IMR-90 (cell line): ENCODE data around the gene CENPX. TPM values are rescaled to one million over a fixed set of nuclear protein-coding genes. Genes with fewer than 3 reads are reported as not detected.

Experiments used
- ATAC-seq: fragments of 200-7000 bp; cut with Tn5 transposase; 2 replicates; pipeline ENCODE4 v1.9.1; 2020; ENCODE audit warnings: low read depth, mild to moderate bottlenecking, moderate library complexity
- BruUV-seq: library from RNA; stranded (reverse); fragments of 400-500 nt; replicated peaks from 2 replicates; lab custom pipeline; 2021; lab: Mats Ljungman, UMichigan
- CTCF ChIA-PET: fragments of 300-600 bp; formaldehyde crosslinking; extraction: SDS; loops from one replicate; lab custom pipeline; 2021; ENCODE audit warnings: antibody characterized with exemption; lab: Yijun Ruan, JAX
- POLR2A ChIA-PET: fragments of 300-600 bp; sonication (Branson Sonifier 250); formaldehyde crosslinking; loops from one replicate; lab custom pipeline; 2022; ENCODE audit warnings: antibody characterized with exemption; ENCODE audit not compliant: unreplicated experiment; lab: Charles Lee
- DNase-seq: peaks from one replicate; pipeline ENCODE4 v3.0.0; 2013
- H2AFZ ChIP-seq: replicated peaks from 2 replicates; pipeline ENCODE3; 2013; ENCODE audit warnings: low read length, mild to moderate bottlenecking; ENCODE audit not compliant: poor library complexity
- H2AK5ac ChIP-seq: 2 replicates; pipeline ENCODE4 v1.6.1; 2013; ENCODE audit warnings: low read depth, low read length, inconsistent platforms
- H2AK9ac ChIP-seq: replicated peaks from 2 replicates; pipeline ENCODE3; 2013; ENCODE audit warnings: mild to moderate bottlenecking, low read depth, low read length, moderate library complexity; ENCODE audit not compliant: poor library complexity
- H2BK120ac ChIP-seq: 2 replicates; pipeline ENCODE4 v1.6.1; 2013; ENCODE audit warnings: low read depth, low read length, inconsistent platforms
- H2BK15ac ChIP-seq: 3 replicates; pipeline ENCODE4 v1.6.1; 2013; ENCODE audit warnings: low read depth, low read length, inconsistent platforms
- H2BK20ac ChIP-seq: 2 replicates; pipeline ENCODE4 v1.6.1; 2013; ENCODE audit warnings: low read depth, mild to moderate bottlenecking, inconsistent platforms, low read length, moderate library complexity
- H2BK5ac ChIP-seq: 2 replicates; pipeline ENCODE4 v1.6.1; 2013; ENCODE audit warnings: mild to moderate bottlenecking, low read depth, low read length, inconsistent platforms; ENCODE audit not compliant: poor library complexity, severe bottlenecking
- H3K14ac ChIP-seq: replicated peaks from 2 replicates; pipeline ENCODE4 v1.6.1; 2013; ENCODE audit warnings: low read depth, low read length, inconsistent platforms
- H3K18ac ChIP-seq: 2 replicates; pipeline ENCODE4 v1.6.1; 2013; ENCODE audit warnings: low read depth, low read length, control low read depth
- H3K23ac ChIP-seq: 2 replicates; pipeline ENCODE4 v1.6.1; 2013; ENCODE audit warnings: low read depth, low read length, inconsistent platforms
- H3K27ac ChIP-seq: 2 replicates; pipeline ENCODE4 v1.5.1; 2013; ENCODE audit warnings: mild to moderate bottlenecking, control low read depth, low read length; ENCODE audit not compliant: insufficient read depth
- H3K27me3 ChIP-seq: 2 replicates; pipeline ENCODE4 v1.6.1; 2013; ENCODE audit warnings: low read length; ENCODE audit not compliant: control insufficient read depth, insufficient read depth
- H3K36me3 ChIP-seq: 2 replicates; pipeline ENCODE4 v1.6.1; 2013; ENCODE audit warnings: low read length, mixed read lengths; ENCODE audit not compliant: control insufficient read depth, insufficient read depth
- H3K4ac ChIP-seq: 2 replicates; pipeline ENCODE4 v1.6.1; 2013; ENCODE audit warnings: low read depth, low read length, inconsistent platforms
- H3K4me1 ChIP-seq: 2 replicates; pipeline ENCODE4 v1.6.1; 2013; ENCODE audit warnings: low read length, mixed read lengths; ENCODE audit not compliant: control insufficient read depth, insufficient read depth
- H3K4me2 ChIP-seq: 2 replicates; pipeline ENCODE4 v1.6.1; 2013; ENCODE audit warnings: low read depth, mild to moderate bottlenecking, control low read depth, low read length, moderate library complexity
- H3K4me3 ChIP-seq: 2 replicates; pipeline ENCODE4 v1.5.1; 2013; ENCODE audit warnings: low read depth, mild to moderate bottlenecking, control low read depth, low read length, moderate library complexity; ENCODE audit not compliant: insufficient read depth
- H3K56ac ChIP-seq: 2 replicates; pipeline ENCODE4 v1.6.1; 2013; ENCODE audit warnings: low read length, inconsistent platforms; ENCODE audit not compliant: insufficient read depth; ENCODE audit errors: extremely low read depth
- H3K79me1 ChIP-seq, 2 experiments: 2 replicates each; pipeline ENCODE4 v1.6.1; 2013; ENCODE audit warnings: low read length in 2 of 2, inconsistent platforms in 1 of 2, low read depth in 1 of 2
- H3K9ac ChIP-seq: 2 replicates; pipeline ENCODE4 v1.6.1; 2013; ENCODE audit warnings: low read depth, low read length, control low read depth
- H3K9me1 ChIP-seq: 2 replicates; pipeline ENCODE4 v1.6.1; 2013; ENCODE audit warnings: low read length, inconsistent platforms; ENCODE audit not compliant: insufficient read depth
- H3K9me3 ChIP-seq: 2 replicates; pipeline ENCODE4 v1.6.1; 2013; ENCODE audit warnings: low read length; ENCODE audit not compliant: control insufficient read depth, insufficient read depth
- H4K20me1 ChIP-seq: 2 replicates; pipeline ENCODE4 v1.6.1; 2013; ENCODE audit warnings: low read length, inconsistent platforms; ENCODE audit not compliant: insufficient read depth
- H4K5ac ChIP-seq: 2 replicates; pipeline ENCODE4 v1.6.1; 2013; ENCODE audit warnings: mild to moderate bottlenecking, low read depth, low read length, control low read depth
- H4K8ac ChIP-seq, 2 experiments: 2 replicates each; pipeline ENCODE4 v1.6.1; 2013; ENCODE audit warnings: low read depth in 2 of 2, low read length in 2 of 2, control low read depth in 1 of 2, inconsistent platforms in 1 of 2
- H4K91ac ChIP-seq: 2 replicates; pipeline ENCODE4 v1.6.1; 2013; ENCODE audit warnings: low read depth, low read length, inconsistent platforms; ENCODE audit not compliant: insufficient read depth
- BHLHE40 ChIP-seq: fragments of 150-350 bp; IDR thresholded peaks from 2 replicates; pipeline ENCODE4 v1.6.1; 2016; ENCODE audit warnings: mild to moderate bottlenecking, low read depth, low read length
- CEBPB ChIP-seq: IDR thresholded peaks from 2 replicates; pipeline ENCODE4 v1.6.1; 2012; ENCODE audit warnings: low read depth, low read length, improper control_type of control experiment
- CHD1 ChIP-seq: IDR thresholded peaks from 2 replicates; pipeline ENCODE4 v1.6.1; 2012; ENCODE audit warnings: low read depth, low read length, improper control_type of control experiment
- CTCF ChIP-seq: conservative IDR thresholded peaks from 2 replicates; pipeline ENCODE4 v1.5.1; 2012; ENCODE audit warnings: mild to moderate bottlenecking, low read depth, low read length, improper control_type of control experiment
- ELK1 ChIP-seq: fragments of 150-350 bp; IDR thresholded peaks from 2 replicates; pipeline ENCODE4 v1.6.1; 2016; ENCODE audit warnings: low read depth, mild to moderate bottlenecking, low read length, moderate library complexity, borderline replicate concordance
- FOS ChIP-seq: fragments of 150-350 bp; IDR thresholded peaks from 2 replicates; pipeline ENCODE4 v1.6.1; 2016; ENCODE audit warnings: low read depth, low read length
- MAFK ChIP-seq: IDR thresholded peaks from 2 replicates; pipeline ENCODE4 v1.6.1; 2012; ENCODE audit warnings: low read depth, low read length, improper control_type of control experiment
- MAZ ChIP-seq: IDR thresholded peaks from 2 replicates; pipeline ENCODE4 v1.6.1; 2012; ENCODE audit warnings: low read depth, mild to moderate bottlenecking, low read length, improper control_type of control experiment, moderate library complexity, borderline replicate concordance
- MXI1 ChIP-seq: IDR thresholded peaks from 2 replicates; pipeline ENCODE4 v1.6.1; 2012; ENCODE audit warnings: low read depth, mild to moderate bottlenecking, low read length, moderate library complexity, borderline replicate concordance
- NFE2L2 ChIP-seq: fragments of 150-350 bp; IDR thresholded peaks from 2 replicates; pipeline ENCODE4 v1.6.1; 2016; ENCODE audit warnings: low read depth, mild to moderate bottlenecking, low read length
- POLR2A ChIP-seq: IDR thresholded peaks from 2 replicates; pipeline ENCODE4 v1.6.1; 2012; ENCODE audit warnings: mild to moderate bottlenecking, low read depth, low read length
- RAD21 ChIP-seq: IDR thresholded peaks from 2 replicates; pipeline ENCODE4 v1.6.1; 2012; ENCODE audit warnings: low read length, improper control_type of control experiment
- RCOR1 ChIP-seq: IDR thresholded peaks from 2 replicates; pipeline ENCODE4 v1.6.1; 2012; ENCODE audit warnings: mild to moderate bottlenecking, low read length, improper control_type of control experiment; ENCODE audit not compliant: insufficient replicate concordance
- RFX5 ChIP-seq: IDR thresholded peaks from 2 replicates; pipeline ENCODE4 v1.8.0; 2012; ENCODE audit warnings: low read depth, mild to moderate bottlenecking, low read length, moderate library complexity
- SMC3 ChIP-seq: fragments of 150-350 bp; IDR thresholded peaks from 2 replicates; pipeline ENCODE4 v1.6.1; 2016; ENCODE audit warnings: low read depth, mild to moderate bottlenecking, antibody characterized with exemption, low read length, moderate library complexity
- USF2 ChIP-seq: fragments of 150-350 bp; IDR thresholded peaks from 2 replicates; pipeline ENCODE4 v1.6.1; 2017; ENCODE audit warnings: mild to moderate bottlenecking, antibody characterized with exemption, low read length, low read depth
- WGBS, 2 experiments: methylation state at CpG; one replicate each; pipeline versions ENCODE4 v1.1.5 to v1.1.7; 2013; ENCODE audit warnings: missing lambda C conversion rate in 2 of 2; ENCODE audit not compliant: insufficient read length in 1 of 2; ENCODE audit errors: extremely low coverage in 2 of 2; 5-methylcytosine and 5-hydroxymethylcytosine counted together
- dilution Hi-C: fragments of 300-500 bp; cut with HindIII; formaldehyde crosslinking; loops from one replicate; pipeline ENCODE4 v1.14.3; 2018; ENCODE audit warnings: low sequenced_read_pairs; ENCODE audit not compliant: unreplicated experiment
- in situ Hi-C: fragments of 300-500 bp; cut with MboI; formaldehyde crosslinking; loops from 3 replicates; pipeline ENCODE4 v1.14.3; 2019; ENCODE audit warnings: low sequenced_read_pairs, inconsistent platforms, mixed read lengths
- intact Hi-C: fragments of 100-400 bp; cut with micrococcal nuclease; formaldehyde crosslinking; loops from 2 replicates; pipeline ENCODE4 v1.10.0; 2022
- polyA plus RNA-seq, 3 experiments: library from polyadenylated mRNA; depleted of rRNA; stranded (reverse); fragments of >200 nt; gene quantifications; 2 replicates each; pipeline ENCODE4 v1.2.3, GENCODE V29; 2012; ENCODE audit warnings: low replicate concordance in 1 of 3
- total RNA-seq: library from RNA; depleted of rRNA; stranded (reverse); fragments of >200 nt; gene quantifications from 2 replicates; pipeline ENCODE4 v1.2.3, GENCODE V29; 2012

Gene CENPX
- total and polyA plus RNA-seq, 2 of the 4 experiments (the other 2 are of a cell fraction), result 44.8 to 86.8 TPM

GRCh38 chr17:82045936-82046484, 23.3 kb upstream of the CENPX start:
- Histone ChIP-seq H3K9me1 (peaks cover 14% of the 10 kb centered on the region), H3K4me2 (no peak overlapping the region), H3K79me1 (peaks cover 10 to 15% of the 10 kb centered on the region in 2 experiments), H4K5ac (no peak overlapping the region), H3K27ac (no peak overlapping the region), H2AK5ac (no peak overlapping the region), H3K56ac (no peak overlapping the region), H2BK5ac (no peak overlapping the region), H3K36me3 (peaks cover 30% of the 10 kb centered on the region), H4K8ac (no peak overlapping the region), H3K14ac (no peak overlapping the region), H3K9me3 (no peaks in the 10 kb centered on the region), H3K27me3 (no peaks in the 10 kb centered on the region), H3K23ac (no peak overlapping the region), H3K9ac (no peak overlapping the region), H3K18ac (no peak overlapping the region), H4K91ac (no peak overlapping the region), H3K4ac (no peak overlapping the region), H3K4me3 (no peak overlapping the region), H2BK120ac (no peak overlapping the region), H3K4me1 (peaks cover 10% of the 10 kb centered on the region), H4K20me1 (peaks cover 3% of the 10 kb centered on the region), H2AK9ac (no peak overlapping the region), H2BK20ac (no peak overlapping the region), H2BK15ac (no peak overlapping the region), H2AFZ (no peak overlapping the region)
- POLR2A ChIA-PET, result no interaction called here
- BruUV-seq, result no TSS peak
- intact Hi-C loops, result no loop called here
- DNase-seq (no peak), ATAC-seq (no peak)
- CTCF ChIA-PET, result no interaction called here
- in situ Hi-C loops, result no loop called here
- dilution Hi-C loops, result no loop called here
- TF ChIP-seq ELK1 (no peak), RFX5 (no peak), SMC3 (no peak), FOS (no peak), MXI1 (no peak), CEBPB (no peak), NFE2L2 (no peak), CTCF (no peak), MAZ (no peak), USF2 (no peak), RAD21 (no peak), RCOR1 (no peak), MAFK (no peak), POLR2A (no peak), BHLHE40 (no peak), CHD1 (no peak)
- 90% methylated on average over 8 of the region's 14 CpGs; no CpG with 5 or more reads in 1 of the 2 experiments for WGBS, 2 experiments
